AG10803 (cell line): ENCODE measurements around the gene ATCAY.
"Not testable (repeated sequence)": the region's sequence is repeated elsewhere in the genome, so short reads cannot be mapped to it uniquely, and the experiment has no call there.

Experiments
- DNase-seq: peaks from one replicate; pipeline ENCODE4 v3.0.0; 2010; ENCODE audit warnings: low read depth
- H3K4me3 ChIP-seq: 2 replicates; pipeline ENCODE4 v1.5.1; 2011; ENCODE audit warnings: mild to moderate bottlenecking, low read length, control low read depth
- CTCF ChIP-seq: conservative IDR thresholded peaks from 2 replicates; pipeline ENCODE4 v1.5.1; 2011; ENCODE audit warnings: mild to moderate bottlenecking, low read length, control low read depth, inconsistent platforms

ATCAY gene

GRCh38 chr19:3866910-3867638, 13.4 kb upstream of the ATCAY start:
- DNase-seq = no peak
- no peak for TF ChIP-seq CTCF
- no peak overlapping the region for H3K4me3 ChIP-seq

- no peak for TF ChIP-seq CTCF
- DNase-seq = no peak
- H3K4me3 ChIP-seq = no peak overlapping the region
Measured at GRCh38 chr19:3867971-3868769, 12.3 kb upstream of the ATCAY start.

GRCh38 chr19:3868770-3869456, 11.6 kb upstream of the ATCAY start, which contains the start of gene ZFR2:
TSS of gene ZFR2 (minus strand) at chr19:3869038. CDS start at chr19:3869017, 21 bp downstream.
- no peak for DNase-seq
- no peak for TF ChIP-seq CTCF

GRCh38 chr19:3873151-3873550, 7.3 kb upstream of the ATCAY start:
- no peak for DNase-seq
- H3K4me3 ChIP-seq = no peak overlapping the region

More at GRCh38 chr19:3868770-3869456, 11.6 kb upstream of the ATCAY start, which contains the start of gene ZFR2:
- H3K4me3 ChIP-seq = no peak within 1 kb of the TSS

GRCh38 chr19:3874695-3875094, 5.8 kb upstream of the ATCAY start:
- DNase-seq, H3K4me3 ChIP-seq: not testable (repeated sequence)

More at GRCh38 chr19:3873151-3873550, 7.3 kb upstream of the ATCAY start:
- no peak for TF ChIP-seq CTCF

GRCh38 chr19:3879656-3880055, 829 bp upstream of the ATCAY start:
- TF ChIP-seq CTCF = no peak
- no peak for DNase-seq
- no peak overlapping the region for H3K4me3 ChIP-seq

GRCh38 chr19:3881272-3882040, 971 bp downstream of the ATCAY start:
- TF ChIP-seq CTCF = no peak
- DNase-seq = no peak

More at GRCh38 chr19:3881272-3882040, 971 bp downstream of the ATCAY start:
- H3K4me3 ChIP-seq = no peak overlapping the region
